RPMI7951 (cell line): ENCODE measurements around the gene HELT. TPM values are rescaled to one million over a fixed set of nuclear protein-coding genes. Genes with fewer than 3 reads are reported as not detected.
A peak's percentile ranks its signal among the peaks of the same experiment; 100 is the strongest.
"Not testable (repeated sequence)": the region's sequence is repeated elsewhere in the genome, so short reads cannot be mapped to it uniquely, and the experiment has no call there.

ENCODE experiments used
- DNase-seq: peaks from one replicate; pipeline ENCODE4 v3.0.0-alpha.2; 2012; ENCODE audit warnings: low read depth
- total RNA-seq: library from RNA; depleted of rRNA; stranded (reverse); fragments of >200 nt; shearing (Covaris generic); gene quantifications from 2 replicates; pipeline ENCODE4 v1.2.3, GENCODE V29; 2014; rRNA removed

HELT gene, protein sequence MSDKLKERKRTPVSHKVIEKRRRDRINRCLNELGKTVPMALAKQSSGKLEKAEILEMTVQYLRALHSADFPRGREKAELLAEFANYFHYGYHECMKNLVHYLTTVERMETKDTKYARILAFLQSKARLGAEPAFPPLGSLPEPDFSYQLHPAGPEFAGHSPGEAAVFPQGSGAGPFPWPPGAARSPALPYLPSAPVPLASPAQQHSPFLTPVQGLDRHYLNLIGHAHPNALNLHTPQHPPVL
- not detected in 2 replicates for total RNA-seq

DNA sequence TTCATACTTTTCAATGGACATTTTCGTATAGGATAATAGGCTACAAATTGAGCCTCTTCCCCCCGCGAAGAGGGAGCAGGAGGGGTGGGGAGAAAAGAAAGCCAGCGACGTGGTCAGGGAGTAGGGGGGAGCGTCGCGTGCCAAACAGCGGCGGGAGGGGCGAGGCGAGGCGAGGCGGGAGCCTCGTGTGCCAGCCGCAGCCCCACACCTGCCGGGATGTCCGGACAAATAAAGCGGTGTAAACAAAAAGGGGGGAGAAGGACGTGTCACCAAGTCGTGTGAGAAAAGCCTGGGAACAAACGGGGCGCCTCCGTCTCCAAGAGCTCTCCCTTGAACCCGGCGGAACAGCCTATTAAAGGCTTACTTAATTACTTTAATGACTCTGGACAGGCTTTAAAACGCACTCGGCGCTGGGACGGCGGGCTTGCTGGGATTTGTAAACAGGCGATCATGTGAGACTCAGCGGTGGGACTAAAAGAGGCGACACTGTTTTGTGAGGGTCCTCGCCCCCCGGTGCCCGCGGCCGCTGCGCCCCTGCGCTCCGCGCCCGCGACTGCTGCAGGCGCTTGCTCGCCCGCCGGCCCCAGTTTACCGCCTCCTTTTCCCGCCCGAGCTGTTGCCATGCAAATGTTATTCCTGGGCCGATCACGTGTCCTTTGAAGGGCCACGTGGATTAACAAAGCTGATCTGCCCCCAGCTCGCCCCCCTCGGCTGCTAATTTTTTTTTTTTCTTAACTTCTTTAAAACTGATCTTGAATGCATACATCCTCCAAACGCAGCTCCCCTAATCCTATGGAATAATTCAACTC, at the start of gene HELT:
HELT (plus strand) TSS at position 527 of the 809 bp plus-strand sequence. CDS start 439 bp downstream, outside the sequence.
- no peak for DNase-seq

DNA sequence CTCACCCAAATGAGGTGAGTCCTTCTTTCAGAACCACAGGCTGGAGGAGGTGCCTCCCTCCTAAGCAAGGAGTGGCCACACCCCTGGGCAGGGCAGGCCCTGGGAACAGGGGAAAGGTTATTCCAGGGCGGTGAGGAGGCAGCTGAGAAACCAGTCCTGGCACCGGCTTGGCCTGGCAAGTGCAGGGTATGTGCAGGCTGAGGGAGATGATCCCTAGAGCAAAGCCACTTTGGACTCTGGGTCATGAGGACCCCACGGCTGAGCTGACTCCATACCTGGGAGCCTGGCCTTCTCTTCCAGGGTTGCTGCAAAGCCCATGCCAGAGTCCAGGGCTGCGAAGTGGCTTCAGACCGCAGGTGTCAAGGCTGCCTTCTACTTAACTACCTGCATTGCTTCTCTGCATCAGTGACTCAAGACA, 49.5 kb upstream of the HELT start:
- no peak for DNase-seq

DNA sequence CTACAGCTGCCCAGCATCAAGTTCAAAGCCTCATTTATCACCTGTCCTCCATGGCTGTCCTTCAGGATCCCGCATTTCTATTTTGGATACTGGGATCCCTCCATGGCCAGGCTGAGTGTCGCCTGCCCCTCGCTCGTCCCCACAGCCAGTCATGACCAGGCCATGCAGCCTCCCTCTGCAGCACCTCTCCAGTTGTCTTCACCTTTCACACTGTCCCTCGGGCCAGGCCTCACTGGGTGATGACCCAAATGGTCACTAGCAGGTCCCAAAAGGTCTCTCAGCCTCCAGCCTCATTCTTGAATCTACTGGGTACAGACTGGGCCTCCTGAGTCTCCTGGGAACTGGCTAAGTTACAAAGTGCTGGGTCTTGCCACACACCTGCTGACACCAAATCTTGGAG, 48.7 kb upstream of the HELT start:
- DNase-seq, result no peak

DNA sequence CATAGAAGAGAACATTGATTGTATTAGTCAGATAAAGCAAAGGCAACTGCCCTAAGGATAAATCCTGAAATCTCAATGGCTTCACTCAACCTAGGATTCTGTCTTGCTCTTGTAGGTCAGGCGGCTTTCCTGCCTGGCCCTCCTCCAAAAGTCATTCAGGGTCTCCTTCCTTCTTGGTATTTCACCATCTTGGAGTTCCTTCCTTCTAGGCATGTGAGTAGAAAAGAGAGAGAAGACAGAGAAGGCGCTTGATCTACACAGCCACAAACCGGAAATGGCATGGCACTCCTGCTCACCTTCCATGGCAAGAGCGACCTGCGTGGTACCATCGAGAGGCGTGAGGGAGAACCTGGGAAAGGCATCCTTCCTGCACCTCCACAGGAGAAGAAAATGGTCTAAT, 45.3 kb upstream of the HELT start:
- no peak for DNase-seq

DNA sequence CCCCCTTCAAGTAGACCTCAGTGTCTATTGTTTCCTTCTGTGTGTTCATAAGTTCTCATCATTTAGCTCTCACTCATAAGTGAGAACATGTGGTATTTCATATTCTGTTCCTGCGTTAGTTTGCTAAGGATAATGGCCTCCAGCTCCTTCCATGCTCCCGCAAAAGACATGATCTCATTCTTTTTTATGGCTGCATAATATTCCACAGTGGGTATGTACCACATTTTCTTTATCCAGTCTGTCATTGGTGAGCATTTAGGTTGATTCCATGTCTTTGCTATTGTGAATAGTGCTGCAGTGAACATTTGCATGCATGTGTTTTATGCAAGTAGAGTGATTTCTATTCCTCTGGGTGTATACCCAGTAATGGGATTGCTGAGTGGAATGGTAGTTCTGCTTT, 41.9 kb upstream of the HELT start:
- DNase-seq, result not testable (repeated sequence)

DNA sequence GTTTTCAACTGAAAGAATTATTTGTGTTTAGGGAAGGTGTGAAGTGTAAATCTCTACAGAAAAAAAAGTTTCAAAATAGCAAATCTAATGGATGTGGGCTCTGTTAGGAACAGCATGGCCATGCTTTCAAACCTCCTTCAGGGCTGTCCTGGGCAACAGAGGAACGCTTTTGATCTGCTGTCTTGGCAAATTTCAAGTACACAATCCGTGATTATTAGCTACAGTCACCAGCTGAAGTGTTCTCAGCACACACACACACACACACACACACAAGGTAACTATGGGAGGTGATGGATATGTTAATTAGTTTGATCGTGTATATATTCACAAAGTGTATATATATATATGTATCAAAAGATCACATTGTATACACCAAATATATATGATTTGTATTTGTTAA, 40.5 kb upstream of the HELT start:
- DNase-seq, result no peak

DNA sequence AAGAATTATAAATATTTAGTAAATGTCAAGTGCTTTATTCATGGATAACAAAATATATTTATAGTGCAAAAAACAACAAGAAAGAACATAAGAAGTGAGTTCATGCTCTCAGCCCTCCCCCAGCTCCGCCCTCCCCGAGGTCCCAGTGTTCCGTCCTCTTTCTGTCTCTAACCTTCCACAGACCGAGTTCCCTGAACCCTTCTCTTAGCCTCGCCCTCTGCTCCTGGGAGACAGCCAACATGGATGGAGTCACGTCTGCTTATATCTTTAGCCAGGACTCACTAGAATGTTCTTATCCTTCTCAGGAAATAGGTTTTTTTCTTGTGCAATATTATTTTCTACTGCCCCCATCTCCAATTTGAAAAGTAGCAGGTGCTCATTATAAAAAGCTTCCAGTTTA, 40.1 kb upstream of the HELT start:
- no peak for DNase-seq

DNA sequence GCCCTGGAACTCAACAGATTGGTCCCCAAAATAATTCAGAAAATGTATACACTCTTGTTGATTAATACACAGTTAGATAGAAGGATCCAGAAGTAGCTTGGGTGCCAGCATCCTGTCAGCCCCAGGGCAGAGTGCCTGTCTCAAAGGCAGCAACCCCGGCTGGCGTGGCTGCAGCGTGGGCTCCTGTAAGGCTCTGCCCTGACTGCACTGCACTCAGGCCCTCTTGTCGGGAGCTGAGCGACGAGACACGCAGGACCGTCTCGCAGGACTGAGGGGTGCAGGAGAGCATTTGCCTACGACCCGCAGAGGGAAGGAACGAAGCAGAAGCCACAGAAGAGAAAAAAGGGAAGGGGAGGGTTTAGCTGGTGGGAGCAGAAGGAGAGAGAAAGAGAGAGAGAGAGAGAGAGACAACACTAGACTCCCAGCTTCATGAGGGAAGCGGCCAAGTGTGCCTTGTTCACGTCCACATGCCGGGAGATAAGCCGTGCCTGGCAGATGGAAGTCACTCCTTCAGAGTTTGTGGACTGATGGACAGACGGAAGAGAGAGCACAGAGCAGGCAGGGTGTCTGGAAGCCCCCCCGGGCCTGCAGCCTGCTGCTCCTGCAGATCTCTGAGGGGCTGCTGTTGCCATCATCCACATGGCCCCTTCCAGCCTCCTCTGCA, 38.7 kb upstream of the HELT start:
- DNase-seq, result no peak

DNA sequence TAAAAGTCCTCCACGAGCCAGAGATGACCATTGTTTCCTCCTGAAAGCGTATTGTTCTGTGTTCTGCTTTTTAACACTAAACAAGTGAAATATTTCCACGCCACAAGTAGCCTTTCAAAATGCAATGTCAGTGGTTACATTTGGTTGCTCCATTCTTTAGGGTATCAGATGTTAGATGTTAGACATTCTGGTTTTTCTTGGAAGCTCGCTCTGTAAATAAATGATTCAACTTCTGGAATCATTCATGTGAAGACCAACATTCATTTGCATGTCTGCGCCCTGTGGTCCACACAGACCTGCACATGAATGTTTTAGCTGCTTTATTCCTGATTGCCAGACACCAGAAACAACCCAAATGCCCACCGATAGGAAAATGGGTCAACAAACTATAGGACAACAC, 38.0 kb upstream of the HELT start:
- DNase-seq, result no peak

DNA sequence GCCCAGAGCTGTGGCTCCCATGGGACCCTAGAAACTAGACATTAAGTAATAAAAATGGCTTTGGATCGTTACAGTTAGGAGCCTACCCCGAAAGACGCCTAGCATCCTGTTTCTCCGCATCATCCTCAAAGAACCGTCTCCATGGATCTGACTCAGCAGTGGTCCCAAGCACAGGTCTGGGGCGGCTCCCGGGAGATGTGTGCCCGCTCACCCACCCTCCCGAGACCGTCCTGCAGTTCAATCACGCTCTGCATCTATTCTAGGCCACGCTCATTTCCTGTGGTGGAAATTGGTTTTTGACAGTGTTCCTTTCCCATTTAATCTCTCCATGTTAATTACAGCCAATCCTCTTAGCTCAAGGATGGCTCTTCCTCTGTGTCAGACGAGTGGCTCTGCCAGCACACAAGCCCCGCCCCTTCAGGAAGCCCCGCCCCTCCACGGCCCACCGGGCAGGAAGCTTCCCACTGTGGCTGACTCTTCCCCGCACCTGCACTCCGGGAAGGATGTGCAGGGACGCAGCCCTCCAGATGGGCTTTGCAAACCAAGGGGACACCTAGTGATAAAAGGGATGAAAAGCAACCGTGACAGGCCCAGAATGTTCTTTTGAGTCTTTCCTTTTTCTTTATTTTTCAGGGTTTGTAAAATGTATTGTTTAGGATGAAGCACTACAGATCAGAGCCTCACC, 34.5 kb upstream of the HELT start:
- DNase-seq, result peak; percentile 69

DNA sequence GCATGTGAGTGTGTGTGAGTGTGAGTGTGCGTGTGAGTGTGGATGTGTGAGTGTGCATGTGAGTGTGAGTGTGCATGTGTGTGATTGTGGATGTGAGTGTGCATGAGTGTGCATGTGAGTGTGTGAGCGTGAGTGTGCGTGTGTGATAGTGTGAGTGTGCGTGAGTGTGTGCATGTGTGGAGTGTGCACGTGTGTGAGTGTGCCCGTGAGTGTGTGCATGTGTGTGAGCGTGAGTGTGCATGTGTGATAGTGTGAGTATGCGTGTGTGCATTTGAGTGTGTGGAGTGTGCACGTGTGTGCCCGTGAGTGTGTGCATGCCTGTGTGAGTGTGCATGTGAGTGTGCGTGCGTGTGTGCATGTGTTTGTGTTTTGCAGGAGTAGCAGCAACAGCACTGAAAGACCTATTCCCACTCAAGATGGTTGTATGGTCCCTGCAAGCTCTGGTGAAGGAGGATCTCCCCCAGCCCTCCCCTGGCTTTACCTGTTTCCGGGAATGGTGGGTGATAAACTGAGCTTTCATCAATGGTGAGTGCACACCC, 30.7 kb upstream of the HELT start:
- DNase-seq, result no peak

DNA sequence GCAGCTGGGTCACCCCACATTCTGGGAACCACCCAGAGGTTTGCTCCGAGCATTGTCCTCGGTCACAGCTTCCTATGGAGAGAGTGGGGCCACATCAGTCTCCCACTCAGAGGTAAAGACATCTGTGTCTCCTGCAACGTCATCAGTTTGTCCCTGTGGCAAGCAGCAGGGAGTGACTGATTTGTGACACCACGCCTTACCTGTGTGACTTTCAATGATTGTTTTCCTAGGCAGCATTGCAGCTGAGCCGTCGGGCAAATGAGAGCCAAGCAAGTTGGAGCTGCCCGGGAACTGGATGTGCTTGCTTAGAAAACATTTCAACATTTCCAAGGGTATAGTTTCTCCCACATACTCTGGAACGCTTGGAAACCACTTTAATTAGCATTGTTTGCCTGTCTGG, 29.7 kb upstream of the HELT start:
- no peak for DNase-seq

DNA sequence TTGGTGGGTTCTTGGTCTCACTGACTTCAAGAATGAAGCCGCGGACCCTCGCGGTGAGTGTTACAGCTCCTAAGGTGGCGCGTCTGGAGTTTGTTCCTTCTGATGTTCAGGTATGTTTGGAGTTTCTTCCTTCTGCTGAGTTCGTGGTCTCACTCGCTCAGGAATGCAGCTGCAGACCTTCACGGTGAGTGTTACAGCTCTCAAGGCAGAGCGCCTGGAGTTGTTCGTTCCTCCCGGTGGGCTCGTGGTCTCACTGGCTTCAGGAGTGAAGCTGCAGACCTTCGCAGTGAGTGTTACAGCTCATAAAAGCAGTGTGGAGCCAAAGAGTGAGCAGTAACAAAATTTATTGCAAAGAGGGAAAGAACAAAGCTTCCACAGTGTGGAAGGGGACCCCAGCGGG, 29.0 kb upstream of the HELT start:
- not testable (repeated sequence) for DNase-seq

DNA sequence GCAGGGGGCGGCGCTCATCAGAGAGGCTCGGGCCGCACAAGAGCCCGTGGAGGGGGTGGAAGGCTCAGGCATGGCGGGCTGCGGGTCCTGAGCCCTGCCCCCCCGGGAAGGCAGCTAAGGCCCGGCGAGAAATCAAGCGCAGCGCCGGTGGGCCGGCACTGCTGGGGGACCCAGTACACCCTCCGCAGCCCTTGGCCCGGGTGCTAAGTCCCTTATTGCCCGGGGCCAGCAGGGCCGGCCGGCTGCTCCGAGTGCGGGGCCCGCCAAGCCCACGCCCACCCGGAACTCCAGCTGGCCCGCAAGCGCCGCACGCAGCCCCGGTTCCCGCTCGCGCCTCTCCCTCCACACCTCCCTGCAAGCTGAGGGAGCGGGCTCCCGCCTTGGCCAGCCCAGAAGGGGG, 28.2 kb upstream of the HELT start:
- not testable (repeated sequence) for DNase-seq

DNA sequence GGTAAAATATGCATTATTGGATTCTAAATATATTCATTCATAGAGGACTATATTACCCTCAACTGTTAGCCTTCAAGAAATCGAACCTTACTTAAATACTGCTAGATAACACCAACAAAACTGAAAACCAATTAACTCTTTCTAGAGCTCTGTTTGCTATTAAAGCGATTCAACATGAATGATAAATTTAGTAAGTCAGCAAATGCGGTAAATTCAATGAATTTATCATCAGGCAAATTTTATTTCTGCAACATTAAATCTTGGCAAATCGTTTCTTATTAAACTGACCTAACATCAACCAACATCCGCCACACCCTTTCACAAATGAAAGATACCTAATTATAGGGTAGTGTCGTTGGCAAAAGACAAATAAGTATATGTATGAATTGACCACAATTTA, 26.4 kb upstream of the HELT start:
- DNase-seq, result no peak

DNA sequence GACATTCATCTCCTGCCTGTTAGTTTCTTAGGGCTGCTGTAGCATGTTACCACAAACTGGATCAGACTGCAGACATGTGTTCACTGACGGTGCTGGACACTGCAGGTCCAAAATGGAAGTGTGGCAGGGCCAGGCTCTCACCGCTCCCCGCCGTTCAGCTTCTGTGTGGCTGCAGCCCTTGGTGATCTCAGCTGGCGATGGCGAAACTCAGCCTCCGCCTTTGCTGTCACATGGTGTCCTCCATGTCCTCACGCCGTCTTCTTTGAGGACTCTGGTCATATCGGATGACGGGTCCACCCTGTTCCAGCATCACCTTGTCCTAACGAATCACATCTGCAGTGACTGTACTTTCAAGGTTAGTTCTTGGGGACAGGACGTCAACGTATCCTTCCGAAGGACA, 25.9 kb upstream of the HELT start:
- no peak for DNase-seq

DNA sequence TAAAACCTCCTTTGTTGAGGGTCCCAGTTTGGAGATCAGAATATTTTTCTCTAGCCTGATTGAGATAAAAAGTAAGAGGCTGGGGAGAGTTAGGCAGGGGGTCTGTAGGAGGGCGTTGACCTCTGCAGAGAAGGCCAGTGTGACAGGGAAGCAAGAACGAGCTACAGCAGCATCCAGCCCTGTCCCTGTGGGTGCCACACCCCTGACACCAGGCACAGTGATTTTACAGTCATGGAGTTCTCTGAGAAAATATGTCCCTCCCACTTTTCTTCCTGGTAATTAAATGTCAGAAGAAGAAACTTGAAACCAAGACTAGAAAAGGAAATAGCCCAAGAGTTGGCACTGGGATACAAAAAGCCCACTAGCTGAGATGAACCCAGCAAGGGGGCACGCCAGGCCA, 25.0 kb upstream of the HELT start:
- no peak for DNase-seq

DNA sequence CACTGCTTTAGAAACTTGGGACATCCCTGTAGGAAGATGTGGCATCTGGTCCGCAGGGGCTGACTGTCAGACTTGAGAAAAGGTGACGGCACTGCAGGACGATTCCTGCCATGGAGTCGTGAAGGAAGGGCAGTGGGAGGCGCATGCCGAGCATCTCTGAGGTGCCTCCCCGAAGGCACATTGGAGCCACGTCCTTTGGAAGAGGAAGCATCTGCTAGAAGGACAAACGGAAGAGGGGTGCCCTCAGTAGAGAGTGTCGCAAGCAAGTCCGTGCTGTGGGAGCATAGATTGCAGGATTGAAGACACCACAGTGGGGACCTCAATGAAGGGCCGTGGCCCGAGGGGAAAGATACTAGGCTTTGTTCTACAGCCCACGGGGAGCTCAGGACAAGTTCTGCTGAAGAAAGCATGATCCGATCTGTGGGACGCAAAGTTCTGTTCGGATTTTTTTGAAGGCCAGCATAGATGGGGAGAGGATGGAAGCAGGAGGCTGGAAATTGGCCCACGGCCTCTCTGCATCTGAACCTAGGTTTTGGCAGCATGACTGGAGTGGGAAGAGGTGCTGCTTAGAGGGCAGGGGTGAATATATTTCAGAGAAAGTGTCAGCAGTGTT, 24.2 kb upstream of the HELT start:
- no peak for DNase-seq

DNA sequence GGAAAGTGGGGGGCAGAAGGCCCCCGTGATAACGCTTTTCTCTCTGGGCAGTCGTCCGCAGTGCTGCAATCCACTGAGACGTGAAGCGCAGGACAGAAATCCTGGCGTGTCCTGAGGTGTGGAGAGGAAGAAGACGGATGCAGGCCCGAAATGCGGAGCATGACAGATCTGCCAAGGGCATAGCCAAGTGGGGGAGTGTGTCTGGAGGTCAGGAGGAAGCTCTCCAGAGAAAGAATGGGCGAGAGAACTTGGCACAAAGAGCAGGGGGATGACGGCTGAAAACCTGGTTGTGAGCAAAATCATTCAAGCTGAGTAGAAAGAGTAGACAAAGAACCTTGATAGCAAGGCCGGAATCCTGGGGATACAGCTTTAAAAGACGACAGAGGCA, 23.7 kb upstream of the HELT start:
- no peak for DNase-seq

DNA sequence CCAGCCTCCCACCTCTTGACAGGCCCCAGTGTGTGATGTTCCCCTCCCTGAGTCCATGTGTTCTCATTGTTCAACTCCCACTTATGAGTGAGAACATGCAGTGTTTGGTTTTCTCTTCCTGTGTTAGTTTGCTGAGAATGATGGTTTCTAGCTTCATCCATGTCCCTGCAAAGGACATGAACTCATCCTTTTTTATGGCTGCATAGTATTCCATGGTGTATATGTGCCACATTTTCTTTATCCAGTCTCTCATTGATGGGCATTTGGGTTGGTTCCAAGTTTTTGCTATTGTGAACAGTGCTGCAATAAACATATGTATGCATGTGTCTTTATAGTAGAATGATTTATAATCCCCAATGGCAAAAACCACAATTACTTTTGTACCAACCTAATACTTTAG, 20.6 kb upstream of the HELT start:
- DNase-seq, result not testable (repeated sequence)

DNA sequence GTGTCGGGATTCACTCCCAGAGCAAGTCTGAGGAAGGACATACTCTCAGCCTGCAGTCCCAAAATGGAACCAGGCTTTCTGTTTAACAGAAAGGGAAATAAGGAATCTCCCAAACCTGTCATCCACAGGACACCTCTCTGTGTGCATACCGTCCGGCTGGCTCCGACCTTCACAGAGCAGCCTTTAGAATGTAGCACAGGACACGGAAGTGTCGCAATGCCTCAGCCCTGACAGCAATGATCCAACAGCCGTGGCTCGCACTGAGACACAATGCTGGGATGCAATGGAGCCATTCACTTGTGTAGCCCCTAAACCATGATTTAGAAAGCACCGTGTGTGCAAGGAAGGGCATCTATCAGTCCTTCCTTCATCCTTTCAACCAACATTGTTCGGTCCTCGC, 15.5 kb upstream of the HELT start:
- DNase-seq, result no peak
